GM23248 (cell line): ENCODE results near the gene HABP4. TPM values are rescaled to one million over a fixed set of nuclear protein-coding genes. Genes with fewer than 3 reads are reported as not detected.

Experiments
- DNase-seq: peaks from one replicate; pipeline ENCODE4 v3.0.0-alpha.2; 2015
- H2AFZ ChIP-seq: fragments of 200-600 bp; sonication (generic); 2 replicates; pipeline ENCODE4 v1.6.1; 2016; ENCODE audit warnings: antibody characterized with exemption
- H3F3A ChIP-seq: fragments of 200-600 bp; sonication (generic); 2 replicates; pipeline ENCODE4 v1.6.1; 2016; ENCODE audit warnings: mild to moderate bottlenecking, antibody characterized with exemption, mixed run types; ENCODE audit not compliant: insufficient read depth
- H3K27ac ChIP-seq: fragments of 200-600 bp; sonication (generic); 2 replicates; pipeline ENCODE4 v1.5.1; 2016; ENCODE audit warnings: mild to moderate bottlenecking
- H3K27me3 ChIP-seq: fragments of 200-600 bp; sonication (generic); replicated peaks from 2 replicates; pipeline ENCODE4 v1.6.1; 2016; ENCODE audit warnings: mild to moderate bottlenecking; ENCODE audit not compliant: insufficient read depth
- H3K36me3 ChIP-seq: fragments of 200-600 bp; sonication (generic); 2 replicates; pipeline ENCODE4 v1.6.1; 2016; ENCODE audit warnings: low read depth, mild to moderate bottlenecking
- H3K4me1 ChIP-seq: fragments of 200-600 bp; sonication (generic); 2 replicates; pipeline ENCODE4 v1.6.1; 2016; ENCODE audit warnings: mild to moderate bottlenecking; ENCODE audit not compliant: insufficient read depth
- H3K4me2 ChIP-seq: fragments of 200-600 bp; sonication (generic); one replicate; pipeline ENCODE4 v1.6.1; 2016; ENCODE audit warnings: mild to moderate bottlenecking; ENCODE audit not compliant: unreplicated experiment
- H3K4me3 ChIP-seq: fragments of 200-600 bp; sonication (generic); 2 replicates; pipeline ENCODE4 v1.5.1; 2016; ENCODE audit warnings: mild to moderate bottlenecking
- H3K79me2 ChIP-seq: fragments of 200-600 bp; sonication (generic); 2 replicates; pipeline ENCODE4 v1.6.1; 2016; ENCODE audit warnings: mild to moderate bottlenecking; ENCODE audit not compliant: insufficient read depth
- H3K9ac ChIP-seq: fragments of 200-600 bp; sonication (generic); 2 replicates; pipeline ENCODE4 v1.6.1; 2016; ENCODE audit warnings: mild to moderate bottlenecking
- H3K9me2 ChIP-seq: fragments of 200-600 bp; sonication (generic); 2 replicates; pipeline ENCODE4 v1.6.1; 2016; ENCODE audit warnings: mixed run types, mild to moderate bottlenecking, moderate library complexity; ENCODE audit not compliant: insufficient read depth
- H3K9me3 ChIP-seq: fragments of 200-600 bp; sonication (generic); one replicate; pipeline ENCODE4 v1.6.1; 2017; ENCODE audit warnings: low read depth
- H4K20me1 ChIP-seq: fragments of 200-600 bp; sonication (generic); 2 replicates; pipeline ENCODE4 v1.6.0; 2016; ENCODE audit not compliant: insufficient read depth
- EZH2 ChIP-seq: fragments of 200-600 bp; sonication (generic); IDR thresholded peaks from 2 replicates; pipeline ENCODE4 v1.6.1; 2018; ENCODE audit warnings: antibody characterized with exemption, mild to moderate bottlenecking; ENCODE audit not compliant: insufficient read depth, poor library complexity, severe bottlenecking
- EZH2phosphoT487 ChIP-seq: fragments of 200-600 bp; sonication (generic); IDR thresholded peaks from 2 replicates; pipeline ENCODE4 v1.6.1; 2018; ENCODE audit warnings: antibody characterized with exemption, moderate library complexity, mild to moderate bottlenecking, low read depth; ENCODE audit not compliant: insufficient read depth
- WGBS, 2 experiments: methylation state at CpG; one replicate each; pipeline ENCODE4 v1.1.6; 2015 to 2017; ENCODE audit warnings: low lambda C conversion rate in 2 of 2, low coverage in 1 of 2; ENCODE audit errors: missing lambda C conversion rate in 2 of 2; 5-methylcytosine and 5-hydroxymethylcytosine counted together
- in situ Hi-C: fragments of 300-500 bp; cut with MboI; formaldehyde crosslinking; loops from 2 replicates; pipeline ENCODE4 v1.15.0; 2020
- polyA plus RNA-seq: library from polyadenylated mRNA; unstranded; fragments of >200 nt; fragmentation: Nextera tagmentation; extraction: Ambion mirVana; gene quantifications from 2 replicates; pipeline ENCODE4 v1.2.1, GENCODE V29; 2016
- total RNA-seq: library from RNA; depleted of rRNA; stranded (reverse); fragments of >200 nt; shearing (Covaris generic); gene quantifications from 2 replicates; pipeline ENCODE4 v1.2.3, GENCODE V29; 2014

HABP4 gene
- total and polyA plus RNA-seq, 2 experiments from 2014 or later: 13.2 to 17.2 TPM

GRCh38 chr9:96448546-96449170, 1.3 kb upstream of the HABP4 start:
- in situ Hi-C loops: no loop called here
- WGBS, 2 experiments: 80 to 83% methylated on average over 11 of the region's 11 CpGs
- peak; percentile 12 for DNase-seq

DNA sequence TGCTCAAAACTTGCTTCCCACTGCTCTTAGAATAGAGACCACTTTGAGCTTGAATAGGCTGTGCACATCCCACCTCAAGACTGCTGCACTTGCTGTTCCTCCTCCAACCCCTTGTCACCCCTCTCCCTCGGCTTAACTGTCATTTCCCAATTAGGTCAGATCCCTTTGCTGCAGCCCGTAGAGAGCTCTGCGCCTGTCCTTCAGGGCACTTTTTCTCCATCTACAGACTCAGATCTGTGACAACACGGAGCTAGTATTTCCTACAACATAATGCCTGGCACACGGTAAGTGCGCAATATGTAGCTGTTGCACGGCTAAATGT, 485 bp upstream of the HABP4 start:
- Histone ChIP-seq H3K27me3 (no peaks in the 10 kb centered on the region), H3K4me1 (peaks cover 11% of the 10 kb centered on the region), H3F3A (peaks cover 4% of the 10 kb centered on the region; the same call in 1 of the 2 replicates), H3K79me2 (peaks cover 40% of the 10 kb centered on the region), H3K4me2 (peak overlapping the region; percentile 76), H3K4me3 (peak overlapping the region; percentile 83), H3K9me2 (no peaks in the 10 kb centered on the region), H3K9ac (peak overlapping the region; percentile 66), H3K9me3 (no peaks in the 10 kb centered on the region), H3K27ac (peak overlapping the region; percentile 73), H4K20me1 (no peaks in the 10 kb centered on the region), H2AFZ (peak overlapping the region; percentile 93), H3K36me3 (no peaks in the 10 kb centered on the region)
- WGBS, 2 experiments: 2 to 3% methylated on average over 7 of the region's 7 CpGs
- DNase-seq: no peak
- TF ChIP-seq EZH2 (no peak), EZH2phosphoT487 (no peak)
- in situ Hi-C loops: no loop called here

More at GRCh38 chr9:96448546-96449170, 1.3 kb upstream of the HABP4 start:
- no peaks in the 10 kb centered on the region for H3K9me3 ChIP-seq
- H3K9ac ChIP-seq: no peak overlapping the region
- H2AFZ ChIP-seq: no peak overlapping the region
- H3K4me1 ChIP-seq: peaks cover 11% of the 10 kb centered on the region
- peaks cover 31% of the 10 kb centered on the region for H3K79me2 ChIP-seq
- H3K4me3 ChIP-seq: no peak overlapping the region
- H3K36me3 ChIP-seq: no peaks in the 10 kb centered on the region
- no peak overlapping the region for H3K4me2 ChIP-seq
- no peak for TF ChIP-seq EZH2
- TF ChIP-seq EZH2phosphoT487: no peak
- H3K27ac ChIP-seq: no peak overlapping the region
- no peaks in the 10 kb centered on the region for H3K9me2 ChIP-seq
- no peaks in the 10 kb centered on the region for H3K27me3 ChIP-seq
- H3F3A ChIP-seq: no peaks in the 10 kb centered on the region; the same call in 1 of the 2 replicates
- no peaks in the 10 kb centered on the region for H4K20me1 ChIP-seq

- H3K27me3 ChIP-seq: no peaks in the 10 kb centered on the region
- peak overlapping the region; percentile 89 for H3K4me2 ChIP-seq
- no peaks in the 10 kb centered on the region for H3K9me2 ChIP-seq
- no peaks in the 10 kb centered on the region for H3K9me3 ChIP-seq
- H2AFZ ChIP-seq: peak overlapping the region; percentile 70
- peaks cover 4% of the 10 kb centered on the region; the same call in 1 of the 2 replicates for H3F3A ChIP-seq
- no peaks in the 10 kb centered on the region for H4K20me1 ChIP-seq
- no peak for TF ChIP-seq EZH2phosphoT487
- TF ChIP-seq EZH2: no peak
- H3K9ac ChIP-seq: peak overlapping the region; percentile 84
- peak overlapping the region; percentile 83 for H3K4me3 ChIP-seq
- H3K4me1 ChIP-seq: peaks cover 11% of the 10 kb centered on the region
- H3K79me2 ChIP-seq: peaks cover 54% of the 10 kb centered on the region
- peak; percentile 56 for DNase-seq
- peak overlapping the region; percentile 73 for H3K27ac ChIP-seq
- WGBS, 2 experiments: 2 to 3% methylated on average over 52 to 57 of the region's 63 CpGs
- in situ Hi-C loops: no loop called here
- no peaks in the 10 kb centered on the region for H3K36me3 ChIP-seq
These were observed 902 bp downstream of the HABP4 start for GRCh38 chr9:96450613-96451528.

DNA sequence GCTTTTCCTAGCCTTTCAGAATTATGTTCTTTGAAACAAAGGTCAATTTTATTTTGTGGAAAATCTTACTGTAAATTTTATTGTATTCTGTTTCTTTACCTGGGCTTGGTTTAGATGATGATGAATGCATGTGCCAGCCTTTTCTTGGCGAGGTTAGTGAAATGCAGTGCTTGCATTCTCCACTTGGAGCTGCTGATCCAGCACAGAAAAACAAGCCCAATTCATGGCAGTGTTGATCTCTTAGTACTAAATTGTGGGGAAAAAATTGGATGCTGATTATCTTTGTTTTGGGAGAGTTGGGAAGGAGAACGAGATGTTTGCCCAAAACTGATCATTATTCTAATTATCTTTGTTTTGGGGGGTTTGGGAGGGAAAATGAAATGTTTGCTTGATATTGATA, 3.7 kb downstream of the HABP4 start:
- TF ChIP-seq EZH2phosphoT487 (no peak), EZH2 (no peak)
- H3K9me3 ChIP-seq: no peaks in the 10 kb centered on the region
- H3K27me3 ChIP-seq: no peaks in the 10 kb centered on the region
- no peaks in the 10 kb centered on the region for H3K36me3 ChIP-seq
- no peak overlapping the region for H2AFZ ChIP-seq
- no peaks in the 10 kb centered on the region for H4K20me1 ChIP-seq
- DNase-seq: peak; percentile 79
- in situ Hi-C loops: no loop called here
- H3K27ac ChIP-seq: no peak overlapping the region
- no peak overlapping the region for H3K4me2 ChIP-seq
- no peaks in the 10 kb centered on the region for H3K9me2 ChIP-seq
- H3F3A ChIP-seq: peaks cover 4% of the 10 kb centered on the region; the same call in 1 of the 2 replicates
- 22 to 24% methylated on average over 2 of the region's 2 CpGs for WGBS, 2 experiments
- H3K4me3 ChIP-seq: no peak overlapping the region
- no peak overlapping the region for H3K9ac ChIP-seq
- peaks cover 11% of the 10 kb centered on the region for H3K4me1 ChIP-seq
- H3K79me2 ChIP-seq: peaks cover 68% of the 10 kb centered on the region
